GM13976 (cell line): ENCODE results near the gene SIGLEC6.

ENCODE experiments used
- DNase-seq: peaks from one replicate; pipeline ENCODE4 v3.0.0; 2012; ENCODE audit warnings: low spot score
- CTCF ChIP-seq: IDR thresholded peaks from 2 replicates; pipeline ENCODE4 v1.5.1; 2012; ENCODE audit warnings: borderline replicate concordance, mild to moderate bottlenecking; ENCODE audit not compliant: insufficient read depth; ENCODE audit errors: extremely low read depth, missing control alignments, control extremely low read depth
- in situ Hi-C: fragments of 300-500 bp; cut with MboI; formaldehyde crosslinking; loops from one replicate; pipeline ENCODE4 v1.12.0; 2022; ENCODE audit warnings: low sequenced_read_pairs, mixed read lengths, inconsistent platforms; ENCODE audit not compliant: unreplicated experiment

SIGLEC6 gene

GRCh38 chr19:51529301-51529700 is 2.2 kb downstream of the SIGLEC6 start:
- in situ Hi-C loops: no loop called here
- DNase-seq: no peak
- TF ChIP-seq CTCF: no peak

- TF ChIP-seq CTCF: no peak
- in situ Hi-C loops: no loop called here
- no peak for DNase-seq
These were observed 5.8 kb downstream of the SIGLEC6 start for GRCh38 chr19:51525651-51526050.

- DNase-seq: no peak
- in situ Hi-C loops: no loop called here
- TF ChIP-seq CTCF: no peak
These were observed 6.7 kb downstream of the SIGLEC6 start for GRCh38 chr19:51524666-51525264.

- in situ Hi-C loops: no loop called here
- no peak for TF ChIP-seq CTCF
- DNase-seq: no peak
These were observed 9.7 kb downstream of the SIGLEC6 start for GRCh38 chr19:51521781-51522180.

GRCh38 chr19:51521357-51521756 is 10.1 kb downstream of the SIGLEC6 start:
- in situ Hi-C loops: no loop called here
- no peak for TF ChIP-seq CTCF
- no peak for DNase-seq

GRCh38 chr19:51520728-51521127 is 10.7 kb downstream of the SIGLEC6 start:
- DNase-seq: no peak
- TF ChIP-seq CTCF: no peak
- in situ Hi-C loops: no loop called here
